Upper lobe of left lung (tissue), 6 donors: Measurements from ENCODE around the gene GOLGA6L25. TPM values are rescaled to one million over a fixed set of nuclear protein-coding genes. Genes with fewer than 3 reads are reported as not detected.
"Not testable (repeated sequence)": the region's sequence is repeated elsewhere in the genome, so short reads cannot be mapped to it uniquely, and the experiment has no call there.

Experiments used
- ATAC-seq, 2 donors: fragments of 200-7000 bp; cut with Tn5 transposase; one replicate each; pipeline ENCODE4 v1.9.1; 2022; ENCODE audit warnings: mild to moderate bottlenecking in 2 of 2, moderate library complexity in 2 of 2; ENCODE audit not compliant: low FRiP score in 2 of 2
- DNase-seq, 2 donors: peaks; one replicate each; pipeline ENCODE4 v3.0.0-alpha.2; 2019 to 2020
- H3K27ac ChIP-seq, 4 donors: fragments of 200-600 bp; sonication (generic); one replicate each; pipeline ENCODE4 v1.5.1; 2016 to 2019
- H3K27me3 ChIP-seq, 4 donors: fragments of 200-600 bp; sonication (generic); one replicate each; pipeline ENCODE4 v1.5.1; 2017 to 2019
- H3K36me3 ChIP-seq, 4 donors: fragments of 200-600 bp; sonication (generic); one replicate each; pipeline ENCODE4 v1.5.1; 2016 to 2019
- H3K4me1 ChIP-seq, 4 donors: fragments of 200-600 bp; sonication (generic); one replicate each; pipeline ENCODE4 v1.5.1; 2018 to 2019
- H3K4me3 ChIP-seq, 4 donors: fragments of 200-600 bp; sonication (generic); one replicate each; pipeline ENCODE4 v1.5.1; 2017 to 2019; ENCODE audit warnings: mild to moderate bottlenecking in 2 of 4, moderate library complexity in 1 of 4
- H3K9me3 ChIP-seq, 4 donors: fragments of 200-600 bp; sonication (generic); one replicate each; pipeline ENCODE4 v1.5.1; 2018 to 2019
- WGBS, 2 donors: methylation state at CpG; one replicate each; pipeline ENCODE4 v1.1.5; 2017 to 2018; 5-methylcytosine and 5-hydroxymethylcytosine counted together
- total RNA-seq, 6 donors: library from RNA; depleted of rRNA in 4 of 6; stranded (reverse); fragments of >200 nt in 4 of 6; gene quantifications; one replicate each; pipeline versions ENCODE4 v1.1.0 to v1.2.1, GENCODE V29; 2016 to 2021
- donor health status: DM: no; HTN: no; CAD: no; lungs with moderate emphysema.
- donor health status: DM: no; HTN: yes; CAD: no; lungs with severe emphysema.

The GOLGA6L25 gene, protein sequence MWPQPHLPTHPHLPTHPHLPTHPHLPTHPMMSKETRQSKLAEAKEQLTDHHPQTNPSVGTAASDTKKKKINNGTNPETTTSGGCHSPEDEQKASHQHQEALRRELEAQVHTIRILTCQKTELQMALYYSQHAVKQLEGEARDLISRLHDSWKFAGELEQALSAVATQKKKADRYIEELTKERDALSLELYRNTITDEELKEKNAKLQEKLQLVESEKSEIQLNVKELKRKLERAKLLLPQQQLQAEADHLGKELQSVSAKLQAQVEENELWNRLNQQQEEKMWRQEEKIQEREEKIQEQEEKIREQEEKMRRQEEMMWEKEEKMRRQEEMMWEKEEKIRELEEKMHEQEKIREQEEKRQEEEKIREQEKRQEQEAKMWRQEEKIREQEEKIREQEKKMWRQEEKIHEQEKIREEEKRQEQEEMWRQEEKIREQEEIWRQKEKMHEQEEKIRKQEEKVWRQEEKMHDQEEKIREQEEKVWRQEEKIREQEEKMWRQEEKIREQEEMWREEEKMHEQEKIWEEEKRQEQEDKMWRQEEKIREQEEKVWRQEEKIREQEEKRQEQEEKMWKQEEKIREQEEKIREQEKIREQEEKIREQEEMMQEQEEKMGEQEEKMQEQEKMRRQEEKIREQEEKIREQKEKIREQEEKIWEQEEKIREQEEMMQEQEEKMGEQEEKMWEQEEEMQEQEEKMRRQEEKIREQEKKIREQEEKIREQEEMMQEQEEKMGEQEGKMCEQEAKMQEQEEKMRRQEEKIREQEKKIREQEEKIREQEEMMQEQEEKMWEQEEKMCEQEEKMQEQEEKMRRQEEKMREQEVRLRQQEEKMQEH
- not detected for total RNA-seq

DNA sequence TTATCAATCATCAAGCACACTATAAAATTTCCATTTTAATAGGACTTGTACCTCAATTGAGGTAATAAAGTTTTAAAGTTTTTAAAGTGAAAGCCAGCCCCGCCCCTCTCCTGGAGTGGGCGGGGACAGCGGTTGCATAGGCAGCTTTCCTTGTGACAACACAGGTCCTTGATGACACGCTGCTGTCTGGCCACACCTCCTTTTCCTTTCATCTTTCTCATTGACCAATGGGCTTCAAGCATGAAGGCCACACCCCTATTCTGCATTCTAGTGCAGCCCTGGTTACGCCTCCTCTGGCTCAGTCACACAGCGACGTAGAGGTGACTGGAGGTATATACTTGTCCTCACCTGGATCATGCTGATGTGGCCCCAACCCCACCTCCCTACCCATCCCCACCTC lies at the start of gene GOLGA6L25:
Gene GOLGA6L25, plus strand, starts transcription at position 301 of the 400 bp plus-strand sequence. Its CDS starts 61 bp downstream, at position 362.
- H3K27me3 ChIP-seq, ATAC-seq, DNase-seq, H3K4me3 ChIP-seq, H3K36me3 ChIP-seq, H3K4me1 ChIP-seq, H3K27ac ChIP-seq, H3K9me3 ChIP-seq: not testable (repeated sequence)
- WGBS, 2 donors: no CpG with 5 or more reads among the region's 7 CpGs

DNA sequence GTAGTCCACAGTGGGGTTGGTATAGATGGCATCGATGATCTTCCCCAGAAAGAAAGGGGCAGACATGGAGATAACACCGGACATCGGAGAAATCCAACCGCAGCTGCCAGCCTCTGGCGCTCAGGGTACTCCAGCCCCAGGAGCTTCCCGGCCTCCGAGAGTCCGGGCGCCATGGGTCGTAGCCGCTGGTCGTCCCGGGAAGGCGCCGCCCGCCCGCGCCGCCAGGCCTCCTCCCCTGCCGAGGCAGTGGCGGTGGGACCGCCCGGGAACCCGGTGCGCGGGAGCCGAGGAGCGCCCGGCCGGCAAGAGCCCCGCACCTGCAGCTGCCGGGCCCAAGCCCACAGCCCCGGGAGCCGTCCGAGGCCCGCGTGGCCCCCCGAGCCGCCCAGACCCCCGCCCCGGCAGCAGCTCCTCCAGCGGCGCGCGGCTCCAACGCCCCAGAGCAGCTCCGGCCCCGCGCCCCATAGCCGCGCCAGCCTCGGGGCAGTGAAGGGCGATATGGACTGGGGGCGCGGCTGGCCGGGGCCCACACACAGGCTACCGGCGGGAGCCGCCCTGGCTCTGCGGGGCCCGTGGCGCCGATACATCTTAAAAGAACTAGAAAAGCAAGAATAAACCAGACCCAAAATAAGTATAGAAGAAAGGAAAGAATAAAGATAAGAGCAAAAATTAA lies 45.0 kb upstream of the GOLGA6L25 start:
- not testable (repeated sequence) for H3K36me3 ChIP-seq, H3K4me3 ChIP-seq, H3K27me3 ChIP-seq, H3K27ac ChIP-seq, DNase-seq, H3K4me1 ChIP-seq, H3K9me3 ChIP-seq, ATAC-seq
- WGBS, 2 donors: no CpG with 5 or more reads among the region's 63 CpGs

DNA sequence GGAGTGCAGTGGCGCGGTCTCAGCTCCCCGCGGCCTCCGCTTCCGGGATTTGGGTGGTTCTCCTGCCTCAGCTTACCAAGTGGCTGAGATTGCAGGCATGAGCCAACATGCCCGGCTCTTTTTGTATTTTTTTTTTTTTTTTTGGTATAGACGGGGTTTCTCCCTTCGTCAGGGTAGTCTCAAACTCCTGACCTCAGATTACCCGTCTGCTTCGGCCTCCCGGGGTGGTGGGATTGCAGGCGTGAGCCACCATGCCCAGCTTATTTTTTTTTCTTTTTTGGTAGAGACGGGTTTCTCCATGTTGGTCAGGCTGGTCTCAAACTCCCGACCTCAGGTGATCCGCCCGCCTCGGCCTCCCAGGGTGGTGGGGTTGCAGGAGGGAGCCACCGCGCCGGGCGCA lies 39.2 kb upstream of the GOLGA6L25 start:
- peak in 1 of 2 donors; percentile 49 for ATAC-seq
- H3K27ac ChIP-seq, H3K27me3 ChIP-seq, H3K9me3 ChIP-seq, H3K4me3 ChIP-seq, H3K36me3 ChIP-seq, H3K4me1 ChIP-seq: not testable (repeated sequence)
- DNase-seq: peak; percentile 12 to 29
- 60 to 100% methylated on average over 1 to 8 of the region's 22 CpGs for WGBS, 2 donors

DNA sequence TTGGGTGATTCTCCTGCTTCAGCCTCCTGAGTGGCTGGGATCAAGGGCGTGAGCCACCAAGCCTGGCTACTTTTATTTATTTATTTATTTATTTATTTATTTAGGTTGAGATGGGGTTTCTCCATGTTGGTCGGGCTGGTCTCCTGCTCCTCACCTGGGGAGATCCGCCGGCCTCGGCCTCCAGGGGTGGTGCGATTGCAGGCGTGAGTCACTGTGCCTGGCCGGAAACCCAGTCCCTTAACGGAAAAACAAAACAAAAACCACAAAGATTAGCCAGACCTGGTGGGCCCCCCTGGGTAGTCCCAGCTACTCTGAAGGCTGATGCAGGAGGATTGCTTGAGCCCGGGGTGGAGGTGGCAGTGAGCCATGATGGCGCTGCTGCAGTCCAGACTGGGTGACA lies 38.2 kb upstream of the GOLGA6L25 start:
- H3K4me1 ChIP-seq, DNase-seq, H3K9me3 ChIP-seq, H3K4me3 ChIP-seq, ATAC-seq, H3K27ac ChIP-seq, H3K27me3 ChIP-seq, H3K36me3 ChIP-seq: not testable (repeated sequence)
- WGBS, 2 donors: 82% methylated on average over 2 of the region's 11 CpGs; no CpG with 5 or more reads in 1 of the 2 donors

DNA sequence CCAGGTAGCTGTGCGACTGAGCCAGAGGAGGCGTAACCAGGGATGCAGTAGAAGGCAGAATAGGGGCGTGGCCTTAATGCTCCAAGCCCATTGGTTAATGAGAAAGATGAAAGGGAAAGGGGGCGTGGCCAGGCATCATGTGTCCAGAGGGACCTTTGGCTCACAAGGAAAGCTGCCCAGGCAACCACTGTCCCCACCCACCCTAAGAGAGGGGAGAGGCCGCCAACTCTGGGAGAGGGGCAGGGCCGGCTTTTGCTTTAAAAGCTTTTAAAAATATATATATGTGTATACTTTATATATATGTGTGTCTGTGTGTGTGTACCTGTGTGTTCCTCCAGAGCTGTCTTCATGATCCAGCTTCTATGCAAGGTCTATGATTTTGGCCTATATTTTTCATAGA lies 20.4 kb upstream of the GOLGA6L25 start, which contains the start of gene GOLGA8G:
Gene GOLGA8G, minus strand, starts transcription at position 18 of the 400 bp plus-strand sequence. CDS start 62 bp downstream, outside the sequence.
- not testable (repeated sequence) for DNase-seq, H3K9me3 ChIP-seq, H3K27ac ChIP-seq, H3K27me3 ChIP-seq, H3K36me3 ChIP-seq, H3K4me3 ChIP-seq, H3K4me1 ChIP-seq, ATAC-seq
- 89 to 90% methylated on average over 3 of the region's 6 CpGs for WGBS, 2 donors

DNA sequence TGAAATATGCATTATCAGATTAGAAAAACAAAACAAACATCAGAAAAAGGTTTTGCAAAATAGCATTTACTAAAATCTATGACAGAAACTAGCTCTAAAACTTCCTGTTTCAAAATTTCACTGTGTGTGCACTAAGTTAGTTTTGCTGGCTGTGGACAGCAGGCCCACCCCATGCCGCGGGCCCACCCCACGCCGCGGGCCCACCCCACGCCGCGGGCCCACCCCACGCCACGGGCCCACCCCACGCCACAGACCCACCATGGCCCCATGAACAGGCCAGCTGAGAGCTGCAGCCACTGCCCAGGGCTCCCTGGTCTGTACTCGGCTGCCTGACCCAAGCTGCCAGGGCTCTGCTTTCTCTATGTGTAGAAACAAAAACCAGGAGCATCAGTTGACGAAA lies 20.0 kb downstream of the GOLGA6L25 start:
- peak in 1 of 2 donors; percentile 70 for DNase-seq
- not testable (repeated sequence) for H3K36me3 ChIP-seq, H3K4me3 ChIP-seq, H3K4me1 ChIP-seq, H3K9me3 ChIP-seq, ATAC-seq, H3K27ac ChIP-seq, H3K27me3 ChIP-seq
- 100% methylated on average over 2 of the region's 13 CpGs; no CpG with 5 or more reads in 1 of the 2 donors for WGBS, 2 donors

DNA sequence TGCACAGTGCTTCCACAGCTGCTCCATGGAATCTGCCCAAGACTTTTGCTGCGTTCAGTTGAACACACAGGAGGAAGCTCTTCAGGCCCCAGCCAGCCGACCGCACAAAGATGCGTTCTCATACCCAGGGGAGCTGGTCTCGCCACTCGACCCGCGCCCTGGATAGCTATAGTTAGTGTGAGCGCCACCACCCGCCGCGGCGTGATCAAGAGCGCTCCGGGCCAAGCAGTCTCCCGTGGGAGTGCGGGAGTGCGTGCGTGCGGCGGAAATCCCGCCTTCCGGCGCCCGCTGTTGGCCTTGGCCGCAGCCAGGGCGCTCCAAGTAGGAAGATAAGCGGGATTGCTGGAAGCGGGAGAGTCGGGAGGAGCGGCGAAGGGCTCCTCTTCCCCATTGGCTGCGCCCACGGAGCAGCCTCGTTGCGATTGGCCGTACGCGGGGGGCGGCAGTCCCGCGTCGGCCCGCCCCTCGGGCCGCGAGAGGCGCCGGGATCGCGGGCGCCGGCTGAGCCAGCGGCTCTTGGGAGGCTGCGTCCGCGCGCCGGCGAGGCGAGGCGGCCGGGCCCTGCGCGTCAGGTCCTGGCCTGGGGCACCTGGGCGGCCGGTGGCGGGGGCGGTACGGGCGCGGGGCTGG lies 35.7 kb downstream of the GOLGA6L25 start:
- DNase-seq, H3K27ac ChIP-seq, H3K36me3 ChIP-seq, ATAC-seq, H3K4me1 ChIP-seq, H3K27me3 ChIP-seq, H3K9me3 ChIP-seq: not testable (repeated sequence)
- peak overlapping the region in 3 of 4 donors; percentile 18 to 42 (median 42) for H3K4me3 ChIP-seq
- WGBS, 2 donors: 0% methylated on average over 1 of the region's 72 CpGs; no CpG with 5 or more reads in 1 of the 2 donors

DNA sequence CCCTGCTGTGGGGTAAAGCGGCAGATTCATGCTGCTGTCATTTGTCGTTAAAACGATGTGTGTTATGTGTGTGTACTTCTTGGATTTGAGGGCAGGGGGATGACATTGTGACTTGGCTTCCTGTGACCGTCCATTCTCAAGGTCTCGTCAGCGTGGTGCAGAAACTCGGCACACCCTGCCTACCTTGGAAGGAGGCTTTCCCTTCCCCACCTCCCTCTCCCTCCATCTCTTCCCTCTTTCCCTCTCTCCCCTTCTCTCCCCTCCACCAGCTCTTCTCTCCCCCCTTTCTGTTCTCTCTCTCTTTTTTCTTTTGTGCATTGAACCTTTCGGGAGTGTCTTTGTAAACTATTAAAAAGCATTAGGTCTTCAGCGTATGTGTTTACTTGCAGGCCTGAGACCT lies 36.4 kb downstream of the GOLGA6L25 start:
- DNase-seq, H3K36me3 ChIP-seq, ATAC-seq, H3K27me3 ChIP-seq, H3K9me3 ChIP-seq, H3K4me1 ChIP-seq: not testable (repeated sequence)
- peak overlapping the region in 1 of 4 donors; percentile 44 for H3K27ac ChIP-seq
- WGBS, 2 donors: 0 to 2% methylated on average over 6 to 7 of the region's 9 CpGs
- peak overlapping the region; percentile 25 to 49 (median 43) for H3K4me3 ChIP-seq

DNA sequence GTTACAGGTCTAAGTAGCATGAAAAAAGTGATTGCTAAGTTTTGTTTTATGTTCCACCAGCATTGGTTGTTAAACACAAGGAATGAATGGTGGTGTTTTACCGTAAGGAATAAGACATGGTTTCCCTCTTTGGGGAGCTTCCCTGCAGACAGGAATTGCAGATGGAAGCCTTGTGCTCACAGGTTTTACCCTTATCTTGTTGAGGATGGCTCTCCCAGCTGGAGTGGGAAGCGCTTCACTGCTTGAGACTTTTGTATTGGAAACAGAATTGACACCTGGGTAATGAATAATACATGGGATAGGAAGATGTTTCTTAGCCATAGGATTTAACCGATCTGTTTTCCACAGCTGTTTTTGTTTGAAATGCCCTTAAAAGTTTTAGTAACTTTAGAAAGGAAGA lies 39.0 kb downstream of the GOLGA6L25 start:
- not testable (repeated sequence) for H3K9me3 ChIP-seq, H3K4me3 ChIP-seq, ATAC-seq, H3K36me3 ChIP-seq, H3K4me1 ChIP-seq, H3K27me3 ChIP-seq, H3K27ac ChIP-seq, DNase-seq
- WGBS, 2 donors: no CpG with 5 or more reads among the region's 3 CpGs

DNA sequence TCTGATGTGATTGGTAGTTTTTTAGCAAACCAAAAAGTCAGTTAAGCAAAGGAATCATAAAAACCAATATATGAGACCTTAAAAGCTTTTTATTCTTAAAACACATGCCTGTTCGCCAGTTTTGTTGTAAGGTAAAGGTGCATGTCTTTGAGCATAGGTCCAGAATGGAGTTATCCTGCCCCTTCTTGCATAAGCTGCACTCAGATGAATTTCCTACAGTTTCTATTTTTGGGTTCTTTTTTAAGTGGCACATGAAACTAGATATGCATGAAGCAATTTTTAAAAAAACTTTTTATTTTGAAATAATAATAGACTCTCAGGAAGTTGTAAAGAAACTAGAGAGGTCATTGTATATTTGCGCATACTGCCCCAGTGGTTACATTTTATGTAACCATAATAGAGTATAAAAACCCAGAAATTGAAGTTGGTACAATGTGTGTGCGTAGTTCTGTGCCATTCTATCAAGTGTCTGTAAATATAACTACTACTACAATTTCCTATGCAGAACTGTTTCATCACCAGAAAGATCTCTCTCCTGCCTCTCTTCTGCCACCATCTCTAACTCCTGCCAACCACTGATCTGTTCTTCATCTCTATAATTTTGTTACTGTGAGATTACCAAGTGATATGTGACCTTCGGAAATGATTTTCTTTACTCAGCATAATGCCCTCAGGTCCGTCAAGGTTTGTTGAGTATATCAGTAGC lies 40.2 kb downstream of the GOLGA6L25 start:
- H3K27ac ChIP-seq, H3K36me3 ChIP-seq, H3K27me3 ChIP-seq, DNase-seq, H3K9me3 ChIP-seq, H3K4me3 ChIP-seq, H3K4me1 ChIP-seq, ATAC-seq: not testable (repeated sequence)
- 100% methylated on average over 1 to 2 of the region's 5 CpGs for WGBS, 2 donors

DNA sequence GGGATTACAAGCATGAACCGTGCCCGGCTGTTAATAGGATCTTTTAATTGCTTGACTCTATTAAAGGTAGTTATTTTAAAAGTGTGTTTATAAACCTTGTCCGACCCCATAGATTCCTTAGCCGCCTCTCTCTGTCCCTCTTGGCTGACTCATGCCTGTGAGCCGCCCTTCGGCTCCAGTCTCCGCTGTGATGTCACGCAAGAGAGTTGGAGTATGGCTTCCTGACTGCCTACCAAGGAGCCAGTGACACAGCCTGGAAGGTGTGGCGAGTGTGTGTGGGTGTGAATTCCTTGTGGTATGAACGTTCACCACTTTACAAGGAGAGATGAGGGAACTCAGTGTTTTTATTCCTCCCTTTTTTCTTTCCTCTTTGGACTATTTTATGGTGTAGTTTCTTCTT lies 44.1 kb downstream of the GOLGA6L25 start:
- H3K9me3 ChIP-seq, H3K4me1 ChIP-seq, H3K36me3 ChIP-seq, H3K27me3 ChIP-seq, DNase-seq, H3K27ac ChIP-seq, H3K4me3 ChIP-seq: not testable (repeated sequence)
- no CpG with 5 or more reads among the region's 10 CpGs for WGBS, 2 donors
- peak in 1 of 2 donors; percentile 42 for ATAC-seq

DNA sequence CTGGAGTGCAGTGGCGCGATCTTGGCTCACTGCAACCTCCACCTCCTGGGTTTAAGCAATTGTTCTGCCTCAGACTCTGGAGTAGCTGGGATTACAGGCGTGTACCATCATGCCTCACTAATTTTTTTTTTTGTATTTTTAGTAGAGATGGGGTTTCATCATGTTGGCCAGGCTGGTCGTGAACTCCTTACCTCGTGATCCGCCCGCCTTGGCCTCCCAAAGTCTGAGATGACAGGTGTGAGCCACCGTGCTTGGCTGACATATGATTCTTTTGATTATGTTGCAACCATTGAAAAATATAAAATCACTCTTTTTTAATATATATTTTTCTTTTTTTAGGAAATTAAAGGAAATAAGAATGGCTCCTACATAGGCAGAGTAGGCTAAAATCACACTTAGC lies 44.8 kb downstream of the GOLGA6L25 start:
- not testable (repeated sequence) for ATAC-seq, H3K4me1 ChIP-seq, H3K4me3 ChIP-seq, H3K27ac ChIP-seq, DNase-seq, H3K36me3 ChIP-seq, H3K9me3 ChIP-seq, H3K27me3 ChIP-seq
- WGBS, 2 donors: 100% methylated on average over 5 of the region's 8 CpGs; no CpG with 5 or more reads in 1 of the 2 donors
